HEK293T (cell line): ENCODE measurements around the gene CNOT2.

Experiments
- ARNT ChIP-seq: fragments of 450-650 bp; IDR thresholded peaks from 2 replicates; pipeline ENCODE4 v1.6.1; 2017; ENCODE audit warnings: mild to moderate bottlenecking
- BHLHE40 ChIP-seq: fragments of 450-650 bp; IDR thresholded peaks from 2 replicates; pipeline ENCODE4 v1.6.1; 2016; ENCODE audit warnings: mild to moderate bottlenecking, moderate library complexity, borderline replicate concordance
- CTBP1 ChIP-seq: fragments of 450-650 bp; IDR thresholded peaks from 2 replicates; pipeline ENCODE4 v1.6.1; 2016; ENCODE audit warnings: borderline replicate concordance
- FOXA1 ChIP-seq: fragments of 450-650 bp; IDR thresholded peaks from 2 replicates; pipeline ENCODE4 v1.6.1; 2016; ENCODE audit warnings: mild to moderate bottlenecking
- FOXK2 ChIP-seq: fragments of 450-650 bp; IDR thresholded peaks from 2 replicates; pipeline ENCODE4 v1.6.1; 2016; ENCODE audit warnings: mild to moderate bottlenecking
- FOXM1 ChIP-seq: fragments of 450-650 bp; IDR thresholded peaks from 2 replicates; pipeline ENCODE4 v1.6.1; 2017; ENCODE audit warnings: mild to moderate bottlenecking, borderline replicate concordance
- HDGF ChIP-seq: fragments of 450-650 bp; IDR thresholded peaks from 2 replicates; pipeline ENCODE4 v1.6.1; 2017; ENCODE audit warnings: antibody characterized with exemption, borderline replicate concordance
- L3MBTL2 ChIP-seq: fragments of 450-650 bp; conservative IDR thresholded peaks from 2 replicates; pipeline ENCODE4 v1.6.1; 2016; ENCODE audit warnings: mild to moderate bottlenecking
- NFRKB ChIP-seq: fragments of 450-650 bp; IDR thresholded peaks from 2 replicates; pipeline ENCODE4 v1.6.1; 2016; ENCODE audit warnings: mild to moderate bottlenecking, moderate library complexity
- SP1 ChIP-seq: fragments of 450-650 bp; IDR thresholded peaks from 2 replicates; pipeline ENCODE4 v1.6.1; 2017
- SUZ12 ChIP-seq: fragments of 450-650 bp; IDR thresholded peaks from 2 replicates; pipeline ENCODE4 v1.6.1; 2016; ENCODE audit warnings: mild to moderate bottlenecking
- ZNF384 ChIP-seq: fragments of 450-650 bp; IDR thresholded peaks from 2 replicates; pipeline ENCODE4 v1.6.1; 2016

GRCh38 chr12:70314145-70314544 lies 70.9 kb downstream of the CNOT2 start:
- TF ChIP-seq FOXA1 (no peak), NFRKB (no peak), BHLHE40 (no peak), SP1 (no peak), FOXK2 (no peak), FOXM1 (no peak), SUZ12 (no peak), HDGF (no peak), ZNF384 (no peak), CTBP1 (no peak), L3MBTL2 (no peak), ARNT (no peak)
